Hepatocyte (in vitro differentiated cells): ENCODE data around the gene LRRC3.

Experiments
- EZH2 ChIP-seq: fragments of 200-600 bp; sonication (generic); IDR thresholded peaks from 2 replicates; pipeline ENCODE4 v1.6.1; 2016; ENCODE audit warnings: antibody characterized with exemption, mild to moderate bottlenecking, borderline replicate concordance
- EZH2phosphoT487 ChIP-seq: fragments of 200-600 bp; sonication (generic); IDR thresholded peaks from one replicate; pipeline ENCODE4 v1.6.1; 2018; ENCODE audit warnings: antibody characterized with exemption, mild to moderate bottlenecking, low read depth, moderate library complexity; ENCODE audit not compliant: unreplicated experiment, severe bottlenecking
- TF ChIP-seq, protein P1 (sequence below): fragments of 200-600 bp; sonication (generic); IDR thresholded peaks from 2 replicates; pipeline ENCODE4 v1.5.1; 2016; ENCODE audit warnings: antibody characterized with exemption, mild to moderate bottlenecking; ENCODE audit not compliant: poor library complexity

DNA sequence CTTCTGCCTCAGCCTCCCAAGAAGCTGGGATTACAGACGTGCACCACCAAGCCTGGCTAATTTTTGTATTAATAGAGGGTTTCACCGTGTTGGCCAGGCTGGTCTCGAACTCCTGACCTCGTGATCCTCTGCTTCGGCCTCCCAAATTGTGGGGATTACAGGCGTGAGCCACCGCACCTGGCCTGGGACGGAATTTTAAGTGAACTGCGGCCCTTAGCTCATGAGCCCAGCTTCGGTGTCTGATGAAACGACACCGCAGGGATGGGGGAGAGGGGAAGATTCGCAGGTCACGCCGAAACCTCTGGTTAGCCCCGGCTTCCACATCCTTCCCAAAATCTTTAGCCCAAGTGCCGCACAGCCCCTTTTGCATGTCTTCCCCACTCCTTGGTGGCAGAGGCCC, 39.1 kb downstream of the LRRC3 start:
- TF ChIP-seq, protein P1, sequence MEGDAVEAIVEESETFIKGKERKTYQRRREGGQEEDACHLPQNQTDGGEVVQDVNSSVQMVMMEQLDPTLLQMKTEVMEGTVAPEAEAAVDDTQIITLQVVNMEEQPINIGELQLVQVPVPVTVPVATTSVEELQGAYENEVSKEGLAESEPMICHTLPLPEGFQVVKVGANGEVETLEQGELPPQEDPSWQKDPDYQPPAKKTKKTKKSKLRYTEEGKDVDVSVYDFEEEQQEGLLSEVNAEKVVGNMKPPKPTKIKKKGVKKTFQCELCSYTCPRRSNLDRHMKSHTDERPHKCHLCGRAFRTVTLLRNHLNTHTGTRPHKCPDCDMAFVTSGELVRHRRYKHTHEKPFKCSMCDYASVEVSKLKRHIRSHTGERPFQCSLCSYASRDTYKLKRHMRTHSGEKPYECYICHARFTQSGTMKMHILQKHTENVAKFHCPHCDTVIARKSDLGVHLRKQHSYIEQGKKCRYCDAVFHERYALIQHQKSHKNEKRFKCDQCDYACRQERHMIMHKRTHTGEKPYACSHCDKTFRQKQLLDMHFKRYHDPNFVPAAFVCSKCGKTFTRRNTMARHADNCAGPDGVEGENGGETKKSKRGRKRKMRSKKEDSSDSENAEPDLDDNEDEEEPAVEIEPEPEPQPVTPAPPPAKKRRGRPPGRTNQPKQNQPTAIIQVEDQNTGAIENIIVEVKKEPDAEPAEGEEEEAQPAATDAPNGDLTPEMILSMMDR, result no peak
- TF ChIP-seq EZH2phosphoT487, result no peak
- no peak for TF ChIP-seq EZH2
